Spleen (tissue), 11 donors: ENCODE data around the gene PXMP4. TPM values are rescaled to one million over a fixed set of nuclear protein-coding genes. Genes with fewer than 3 reads are reported as not detected.

ENCODE experiments used
- DNase-seq: peaks from one replicate; pipeline ENCODE4 v3.0.0-alpha.2; 2020
- H3K27ac ChIP-seq, 8 donors: fragments of 200-600 bp; sonication (generic) in 7 of 8; 1 replicate in 4 of 8; 2 replicates in 4 of 8; pipeline versions ENCODE4 v1.5.0 to v1.8.0; 2016 to 2021; ENCODE audit warnings: inconsistent platforms in 4 of 8, mild to moderate bottlenecking in 4 of 8, moderate library complexity in 1 of 8
- H3K27me3 ChIP-seq, 7 donors: fragments of 200-600 bp; sonication (generic) in 6 of 7; replicated peaks in 1 of 7; 1 replicate in 4 of 7; 2 replicates in 3 of 7; pipeline versions ENCODE4 v1.5.0 to v1.8.0; 2016 to 2021; ENCODE audit warnings: inconsistent platforms in 3 of 7, mild to moderate bottlenecking in 1 of 7
- H3K36me3 ChIP-seq, 6 donors: fragments of 200-600 bp; sonication (generic) in 5 of 6; 1 replicate in 4 of 6; 2 replicates in 2 of 6; pipeline versions ENCODE4 v1.5.0 to v1.8.0; 2016 to 2021; ENCODE audit warnings: inconsistent platforms in 2 of 6
- H3K4me1 ChIP-seq, 6 donors: fragments of 200-600 bp; sonication (generic) in 5 of 6; 1 replicate in 3 of 6; 2 replicates in 3 of 6; pipeline versions ENCODE4 v1.5.0 to v1.8.0; 2016 to 2021; ENCODE audit warnings: inconsistent platforms in 3 of 6
- H3K4me3 ChIP-seq, 8 donors: fragments of 200-600 bp; sonication (generic) in 7 of 8; 1 replicate in 4 of 8; 2 replicates in 4 of 8; pipeline versions ENCODE4 v1.5.0 to v1.8.0; 2016 to 2021; ENCODE audit warnings: inconsistent platforms in 4 of 8, mild to moderate bottlenecking in 4 of 8, moderate library complexity in 2 of 8
- H3K9me3 ChIP-seq, 8 donors: fragments of 200-600 bp; sonication (generic) in 7 of 8; 1 replicate in 4 of 8; 2 replicates in 4 of 8; pipeline versions ENCODE4 v1.5.0 to v1.8.0; 2016 to 2021; ENCODE audit warnings: inconsistent platforms in 4 of 8
- CTCF ChIP-seq, 11 experiments: fragments of 200-600 bp in 7 of 11; fragments of 450-650 bp in 4 of 11; sonication (generic) in 4 of 11; IDR thresholded peaks in 8 of 11; conservative IDR thresholded peaks in 3 of 11; 1 replicate in 7 of 11; 2 replicates in 4 of 11; pipeline versions ENCODE4 v1.4.0 to v1.8.0; 2016 to 2021; ENCODE audit warnings: antibody characterized with exemption in 11 of 11, inconsistent platforms in 4 of 11, mild to moderate bottlenecking in 1 of 11
- POLR2A ChIP-seq, 3 donors: fragments of 450-650 bp; IDR thresholded peaks; one replicate each; pipeline ENCODE4 v1.5.1; 2017; ENCODE audit warnings: antibody characterized with exemption in 3 of 3, mild to moderate bottlenecking in 1 of 3
- POLR2AphosphoS5 ChIP-seq, 3 donors: sonication (generic); formaldehyde crosslinking; IDR thresholded peaks; one replicate each; pipeline ENCODE4 v1.5.1; 2017; ENCODE audit warnings: antibody characterized with exemption in 3 of 3
- WGBS, 5 donors: extraction: QIAGEN DNeasy Blood & Tissue Kit in 3 of 5; methylation state at CpG; one replicate each; pipeline versions ENCODE4 v1.1.5 to v1.1.7; 2013 to 2018; 5-methylcytosine and 5-hydroxymethylcytosine counted together
- intact Hi-C: fragments of 100-400 bp; cut with DNase I; formaldehyde crosslinking; loops from one replicate; pipeline ENCODE4 v1.15.0; 2023; ENCODE audit warnings: low total_unique reads
- polyA plus RNA-seq, 3 donors: library from polyadenylated mRNA; stranded (reverse); fragments of 200-250 nt; gene quantifications; one replicate each; pipeline ENCODE4 v1.2.1, GENCODE V29; 2013
- total RNA-seq, 7 donors: library from RNA; depleted of rRNA in 3 of 7; stranded (reverse); fragments of >200 nt in 3 of 7; fragmentation: NEBNext Ultra II Directional in 4 of 7; extraction: Animal tissue kit (Norgen Biotek cat#: 25700) in 4 of 7; gene quantifications; one replicate each; pipeline versions ENCODE4 v1.1.0 to v1.2.1, GENCODE V29; 2016 to 2021
- donor health status: healthy with polysubstance abuse.
- donor health status: DM: no; HTN: no; CAD: no; lungs with moderate emphysema.
- donor health status: DM: no; HTN: no; CAD: no.
- donor health status: Bipolar disorder and iron deficiency.
- donor health status: healthy.
- donor health status: DM: no; HTN: no; CAD: no.
- donor health status: DM: yes; HTN: yes; CAD: no.

Gene PXMP4
- total and polyA plus RNA-seq, 10 donors: 2.1 to 14.4 (median 6.9) TPM

GRCh38 chr20:33704197-33704924 is 15.7 kb downstream of the PXMP4 start:
- Histone ChIP-seq H3K9me3 (peaks cover 0 to 8% (median 0%) of the 10 kb centered on the region in 8 donors), H3K36me3 (peaks cover 0 to 56% (median 22%) of the 10 kb centered on the region in 6 donors), H3K27ac (no peak overlapping the region), H3K27me3 (no peaks in the 10 kb centered on the region), H3K4me3 (no peak overlapping the region), H3K4me1 (no peaks in the 10 kb centered on the region)
- no peak for DNase-seq
- no peak for TF ChIP-seq POLR2AphosphoS5 (IDR thresholded peaks at IDR 0.05)
- no peak for TF ChIP-seq POLR2A (IDR thresholded peaks at IDR 0.05)
- no peak for TF ChIP-seq CTCF (IDR thresholded peaks at IDR 0.05 in 8 of 11, conservative IDR thresholded peaks at IDR 0.05 in 3 of 11)
- intact Hi-C loops: no loop called here
- 90 to 97% (median 96%) methylated on average over 11 of the region's 11 CpGs for WGBS, 5 donors

- DNase-seq: no peak
- Histone ChIP-seq H3K27ac (no peak overlapping the region), H3K27me3 (no peaks in the 10 kb centered on the region), H3K4me1 (no peaks in the 10 kb centered on the region), H3K4me3 (no peak overlapping the region), H3K9me3 (peaks cover 0 to 8% (median 0%) of the 10 kb centered on the region in 8 donors), H3K36me3 (peaks cover 0 to 49% (median 19%) of the 10 kb centered on the region in 6 donors)
- TF ChIP-seq POLR2A (IDR thresholded peaks at IDR 0.05): no peak
- TF ChIP-seq POLR2AphosphoS5 (IDR thresholded peaks at IDR 0.05): no peak
- no peak for TF ChIP-seq CTCF (IDR thresholded peaks at IDR 0.05 in 8 of 11, conservative IDR thresholded peaks at IDR 0.05 in 3 of 11)
- 89 to 96% (median 93%) methylated on average over 8 of the region's 8 CpGs for WGBS, 5 donors
- intact Hi-C loops: no loop called here
Measured at GRCh38 chr20:33703498-33704137, 16.5 kb downstream of the PXMP4 start.

- H3K4me1 ChIP-seq: no peaks in the 10 kb centered on the region
- H3K27me3 ChIP-seq: no peaks in the 10 kb centered on the region
- intact Hi-C loops: no loop called here
- TF ChIP-seq POLR2A (IDR thresholded peaks at IDR 0.05) (no peak), CTCF (IDR thresholded peaks at IDR 0.05 in 8 of 11, conservative IDR thresholded peaks at IDR 0.05 in 3 of 11) (no peak)
- DNase-seq: no peak
- 61 to 94% (median 73%) methylated on average over 4 to 5 of the region's 5 CpGs for WGBS, 5 donors
- peaks cover 0 to 13% (median 0%) of the 10 kb centered on the region in 8 donors for H3K9me3 ChIP-seq
- no peak overlapping the region for H3K27ac ChIP-seq
- H3K36me3 ChIP-seq: peaks cover 0 to 42% (median 19%) of the 10 kb centered on the region in 6 donors
- H3K4me3 ChIP-seq: no peak overlapping the region
Measured at GRCh38 chr20:33702861-33703260, 17.2 kb downstream of the PXMP4 start.
